Spleen (tissue), 11 donors: ENCODE measurements around the gene EYS. TPM values are rescaled to one million over a fixed set of nuclear protein-coding genes. Genes with fewer than 3 reads are reported as not detected.

Experiments
- DNase-seq: peaks from one replicate; pipeline ENCODE4 v3.0.0-alpha.2; 2020
- H3K27ac ChIP-seq, 8 donors: fragments of 200-600 bp; sonication (generic) in 7 of 8; 1 replicate in 4 of 8; 2 replicates in 4 of 8; pipeline versions ENCODE4 v1.5.0 to v1.8.0; 2016 to 2021; ENCODE audit warnings: inconsistent platforms in 4 of 8, mild to moderate bottlenecking in 4 of 8, moderate library complexity in 1 of 8
- H3K27me3 ChIP-seq, 7 donors: fragments of 200-600 bp; sonication (generic) in 6 of 7; replicated peaks in 1 of 7; 1 replicate in 4 of 7; 2 replicates in 3 of 7; pipeline versions ENCODE4 v1.5.0 to v1.8.0; 2016 to 2021; ENCODE audit warnings: inconsistent platforms in 3 of 7, mild to moderate bottlenecking in 1 of 7
- H3K36me3 ChIP-seq, 6 donors: fragments of 200-600 bp; sonication (generic) in 5 of 6; 1 replicate in 4 of 6; 2 replicates in 2 of 6; pipeline versions ENCODE4 v1.5.0 to v1.8.0; 2016 to 2021; ENCODE audit warnings: inconsistent platforms in 2 of 6
- H3K4me1 ChIP-seq, 6 donors: fragments of 200-600 bp; sonication (generic) in 5 of 6; 1 replicate in 3 of 6; 2 replicates in 3 of 6; pipeline versions ENCODE4 v1.5.0 to v1.8.0; 2016 to 2021; ENCODE audit warnings: inconsistent platforms in 3 of 6
- H3K4me3 ChIP-seq, 8 donors: fragments of 200-600 bp; sonication (generic) in 7 of 8; 1 replicate in 4 of 8; 2 replicates in 4 of 8; pipeline versions ENCODE4 v1.5.0 to v1.8.0; 2016 to 2021; ENCODE audit warnings: inconsistent platforms in 4 of 8, mild to moderate bottlenecking in 4 of 8, moderate library complexity in 2 of 8
- H3K9me3 ChIP-seq, 8 donors: fragments of 200-600 bp; sonication (generic) in 7 of 8; 1 replicate in 4 of 8; 2 replicates in 4 of 8; pipeline versions ENCODE4 v1.5.0 to v1.8.0; 2016 to 2021; ENCODE audit warnings: inconsistent platforms in 4 of 8
- POLR2A ChIP-seq, 3 donors: fragments of 450-650 bp; IDR thresholded peaks; one replicate each; pipeline ENCODE4 v1.5.1; 2017; ENCODE audit warnings: antibody characterized with exemption in 3 of 3, mild to moderate bottlenecking in 1 of 3
- POLR2AphosphoS5 ChIP-seq, 3 donors: sonication (generic); formaldehyde crosslinking; IDR thresholded peaks; one replicate each; pipeline ENCODE4 v1.5.1; 2017; ENCODE audit warnings: antibody characterized with exemption in 3 of 3
- WGBS, 5 donors: extraction: QIAGEN DNeasy Blood & Tissue Kit in 3 of 5; methylation state at CpG; one replicate each; pipeline versions ENCODE4 v1.1.5 to v1.1.7; 2013 to 2018; 5-methylcytosine and 5-hydroxymethylcytosine counted together
- intact Hi-C: fragments of 100-400 bp; cut with DNase I; formaldehyde crosslinking; loops from one replicate; pipeline ENCODE4 v1.15.0; 2023; ENCODE audit warnings: low total_unique reads
- polyA plus RNA-seq, 3 donors: library from polyadenylated mRNA; stranded (reverse); fragments of 200-250 nt; gene quantifications; one replicate each; pipeline ENCODE4 v1.2.1, GENCODE V29; 2013
- total RNA-seq, 7 donors: library from RNA; depleted of rRNA in 3 of 7; stranded (reverse); fragments of >200 nt in 3 of 7; fragmentation: NEBNext Ultra II Directional in 4 of 7; extraction: Animal tissue kit (Norgen Biotek cat#: 25700) in 4 of 7; gene quantifications; one replicate each; pipeline versions ENCODE4 v1.1.0 to v1.2.1, GENCODE V29; 2016 to 2021
- TF ChIP-seq, protein P1 (sequence below), 11 experiments: fragments of 200-600 bp in 7 of 11; fragments of 450-650 bp in 4 of 11; sonication (generic) in 4 of 11; IDR thresholded peaks in 8 of 11; conservative IDR thresholded peaks in 3 of 11; 1 replicate in 7 of 11; 2 replicates in 4 of 11; pipeline versions ENCODE4 v1.4.0 to v1.8.0; 2016 to 2021; ENCODE audit warnings: antibody characterized with exemption in 11 of 11, inconsistent platforms in 4 of 11, mild to moderate bottlenecking in 1 of 11
- donor health status: healthy with polysubstance abuse.
- donor health status: DM: no; HTN: no; CAD: no; lungs with moderate emphysema.
- donor health status: DM: no; HTN: no; CAD: no.
- donor health status: Bipolar disorder and iron deficiency.
- donor health status: healthy.
- donor health status: DM: no; HTN: no; CAD: no.
- donor health status: DM: yes; HTN: yes; CAD: no.

EYS gene
- total and polyA plus RNA-seq, 10 donors: under 0.01 to 0.72 (median 0.28) TPM; not detected in 5

DNA sequence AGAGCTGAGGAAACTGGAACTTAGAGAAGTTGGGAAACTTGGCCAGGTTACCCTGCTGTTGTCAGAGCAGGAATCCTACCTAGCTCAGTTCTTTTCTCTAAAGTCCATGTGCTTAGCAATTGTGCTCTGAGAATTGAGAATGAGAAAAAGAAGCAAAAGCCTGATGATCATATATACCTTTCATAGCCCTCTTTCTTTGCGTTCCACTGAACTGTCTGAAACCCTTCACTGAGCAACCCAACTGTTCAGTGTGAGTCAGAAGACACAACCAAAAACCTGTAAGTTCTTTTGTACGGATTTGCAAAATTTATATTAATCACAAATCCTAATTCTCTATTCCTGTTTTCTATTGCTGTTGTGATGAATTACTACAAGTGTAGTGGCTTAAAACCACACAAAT lies 1990.9 kb downstream of the EYS start:
- Histone ChIP-seq H3K9me3 (no peaks in the 10 kb centered on the region), H3K27ac (no peak overlapping the region), H3K4me1 (no peaks in the 10 kb centered on the region), H3K36me3 (peaks cover 0 to 50% (median 26%) of the 10 kb centered on the region in 6 donors), H3K27me3 (no peaks in the 10 kb centered on the region), H3K4me3 (no peak overlapping the region)
- TF ChIP-seq, protein P1, sequence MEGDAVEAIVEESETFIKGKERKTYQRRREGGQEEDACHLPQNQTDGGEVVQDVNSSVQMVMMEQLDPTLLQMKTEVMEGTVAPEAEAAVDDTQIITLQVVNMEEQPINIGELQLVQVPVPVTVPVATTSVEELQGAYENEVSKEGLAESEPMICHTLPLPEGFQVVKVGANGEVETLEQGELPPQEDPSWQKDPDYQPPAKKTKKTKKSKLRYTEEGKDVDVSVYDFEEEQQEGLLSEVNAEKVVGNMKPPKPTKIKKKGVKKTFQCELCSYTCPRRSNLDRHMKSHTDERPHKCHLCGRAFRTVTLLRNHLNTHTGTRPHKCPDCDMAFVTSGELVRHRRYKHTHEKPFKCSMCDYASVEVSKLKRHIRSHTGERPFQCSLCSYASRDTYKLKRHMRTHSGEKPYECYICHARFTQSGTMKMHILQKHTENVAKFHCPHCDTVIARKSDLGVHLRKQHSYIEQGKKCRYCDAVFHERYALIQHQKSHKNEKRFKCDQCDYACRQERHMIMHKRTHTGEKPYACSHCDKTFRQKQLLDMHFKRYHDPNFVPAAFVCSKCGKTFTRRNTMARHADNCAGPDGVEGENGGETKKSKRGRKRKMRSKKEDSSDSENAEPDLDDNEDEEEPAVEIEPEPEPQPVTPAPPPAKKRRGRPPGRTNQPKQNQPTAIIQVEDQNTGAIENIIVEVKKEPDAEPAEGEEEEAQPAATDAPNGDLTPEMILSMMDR (IDR thresholded peaks at IDR 0.05 in 8 of 11, conservative IDR thresholded peaks at IDR 0.05 in 3 of 11): no peak
- TF ChIP-seq POLR2A (IDR thresholded peaks at IDR 0.05): no peak
- no peak for TF ChIP-seq POLR2AphosphoS5 (IDR thresholded peaks at IDR 0.05)
- WGBS, 5 donors: 92 to 99% (median 95%) methylated on average over 2 of the region's 2 CpGs
- no peak for DNase-seq
- intact Hi-C loops: no loop called here

DNA sequence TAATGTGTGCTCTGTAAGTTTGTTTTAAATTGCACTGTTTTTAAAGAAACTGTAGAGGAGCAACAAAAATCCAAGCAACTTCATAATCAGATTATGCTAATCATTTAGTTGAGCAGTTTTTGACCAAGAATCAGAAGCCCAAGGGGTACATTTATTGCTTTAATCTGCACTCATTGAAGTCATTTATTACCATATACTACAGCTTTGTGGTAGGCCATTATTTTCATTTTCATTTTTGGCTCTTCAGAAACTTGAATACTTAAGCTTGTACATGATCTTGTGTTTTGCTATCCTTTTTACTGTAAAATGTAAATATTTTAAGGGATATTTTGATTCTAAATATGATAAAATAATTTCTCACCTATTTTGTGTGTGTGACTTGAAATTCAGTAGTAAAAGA lies 1992.9 kb downstream of the EYS start:
- DNase-seq: no peak
- H3K27ac ChIP-seq: no peak overlapping the region
- intact Hi-C loops: no loop called here
- peaks cover 0 to 71% (median 42%) of the 10 kb centered on the region in 6 donors for H3K36me3 ChIP-seq
- no peaks in the 10 kb centered on the region for H3K27me3 ChIP-seq
- H3K4me1 ChIP-seq: no peaks in the 10 kb centered on the region
- TF ChIP-seq, protein P1 (IDR thresholded peaks at IDR 0.05 in 8 of 11, conservative IDR thresholded peaks at IDR 0.05 in 3 of 11): no peak
- TF ChIP-seq POLR2A (IDR thresholded peaks at IDR 0.05) (no peak), POLR2AphosphoS5 (IDR thresholded peaks at IDR 0.05) (no peak)
- H3K9me3 ChIP-seq: no peaks in the 10 kb centered on the region
- H3K4me3 ChIP-seq: no peak overlapping the region

DNA sequence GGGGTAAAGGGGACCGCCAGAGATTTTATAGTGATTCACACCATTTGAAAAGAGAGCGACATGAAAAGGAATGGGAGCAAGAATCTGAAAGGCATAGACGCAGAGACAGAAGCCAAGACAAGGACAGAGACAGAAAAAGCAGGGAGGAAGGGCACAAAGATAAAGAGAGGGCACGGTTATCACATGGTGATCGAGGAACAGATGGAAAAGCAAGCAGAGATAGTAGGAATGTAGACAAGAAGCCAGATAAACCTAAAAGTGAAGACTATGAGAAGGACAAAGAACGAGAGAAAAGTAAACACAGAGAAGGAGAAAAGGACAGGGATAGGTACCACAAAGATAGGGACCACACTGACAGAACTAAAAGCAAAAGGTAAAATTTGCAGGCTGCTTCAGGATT lies 1993.7 kb downstream of the EYS start:
- H3K36me3 ChIP-seq: peaks cover 0 to 78% (median 46%) of the 10 kb centered on the region in 6 donors
- TF ChIP-seq POLR2AphosphoS5 (IDR thresholded peaks at IDR 0.05) (no peak), POLR2A (IDR thresholded peaks at IDR 0.05) (no peak)
- TF ChIP-seq, protein P1 (IDR thresholded peaks at IDR 0.05 in 8 of 11, conservative IDR thresholded peaks at IDR 0.05 in 3 of 11): no peak
- H3K27me3 ChIP-seq: no peaks in the 10 kb centered on the region
- H3K4me3 ChIP-seq: no peak overlapping the region
- WGBS, 5 donors: 95 to 98% (median 97%) methylated on average over 6 of the region's 6 CpGs
- H3K4me1 ChIP-seq: no peaks in the 10 kb centered on the region
- no peaks in the 10 kb centered on the region for H3K9me3 ChIP-seq
- no peak for DNase-seq
- no peak overlapping the region for H3K27ac ChIP-seq
- intact Hi-C loops: no loop called here

DNA sequence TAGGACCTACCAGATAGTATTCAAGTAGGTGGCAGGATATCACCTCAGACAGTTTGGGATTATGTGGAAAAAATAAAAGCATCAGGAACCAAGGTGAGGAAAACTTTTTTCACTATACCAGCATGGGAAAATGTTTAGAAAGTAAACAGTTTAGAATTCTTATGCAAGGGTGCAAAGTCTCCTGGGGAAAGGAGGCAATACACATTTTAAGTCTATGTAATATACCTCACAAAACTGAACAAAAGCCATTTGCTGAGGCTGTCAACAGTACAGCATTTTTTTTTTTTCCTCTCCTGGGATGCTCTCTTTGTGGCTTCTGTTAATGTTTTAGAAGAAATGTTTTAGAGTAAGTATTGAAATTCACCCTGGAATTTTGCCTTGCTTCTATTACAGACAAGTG lies 1997.9 kb downstream of the EYS start:
- Histone ChIP-seq H3K4me3 (no peak overlapping the region), H3K9me3 (no peaks in the 10 kb centered on the region), H3K27ac (no peak overlapping the region), H3K4me1 (no peaks in the 10 kb centered on the region), H3K36me3 (peaks cover 0 to 98% (median 76%) of the 10 kb centered on the region in 6 donors), H3K27me3 (no peaks in the 10 kb centered on the region)
- DNase-seq: no peak
- TF ChIP-seq POLR2AphosphoS5 (IDR thresholded peaks at IDR 0.05) (no peak), POLR2A (IDR thresholded peaks at IDR 0.05) (no peak)
- TF ChIP-seq, protein P1 (IDR thresholded peaks at IDR 0.05 in 8 of 11, conservative IDR thresholded peaks at IDR 0.05 in 3 of 11): no peak
- intact Hi-C loops: no loop called here
